ENCODE measurements around the gene TLE1. TPM values are rescaled to one million over a fixed set of nuclear protein-coding genes. Genes with fewer than 3 reads are reported as not detected.

Gene TLE1
- total and polyA plus RNA-seq, 2 of the 4 experiments (the other 2 are of a cell fraction), result 36.0 to 51.0 TPM

GRCh38 chr9:81717747-81718077 is 28.4 kb upstream of the TLE1 start:
- Histone ChIP-seq H3K56ac (ENCODE audit: extremely low read depth, insufficient read depth, low read length) (no peak overlapping the region), H3K4me1 (ENCODE audit: control insufficient read depth, insufficient read depth, low read length) (no peaks in the 10 kb centered on the region), H3K23ac (ENCODE audit: low read depth, low read length) (no peak overlapping the region), H2BK20ac (ENCODE audit: low read depth, low read length) (no peak overlapping the region), H3K9me1 (ENCODE audit: insufficient read depth, low read length) (0 out of 2 replicates have a peak, but pooled peaks cover 2% of the 10 kb centered on the region), H2BK15ac (ENCODE audit: low read depth, low read length) (no peak overlapping the region), H3K4me3 (ENCODE audit: insufficient read depth, low read depth, low read length) (no peak overlapping the region), H3K27ac (ENCODE audit: insufficient read depth, low read length) (no peak overlapping the region), H4K91ac (ENCODE audit: insufficient read depth, low read depth, low read length) (no peak overlapping the region), H3K4me2 (ENCODE audit: low read depth, low read length) (no peak overlapping the region), H3K18ac (ENCODE audit: low read depth, low read length) (no peak overlapping the region), H3K14ac (replicated peaks; ENCODE audit: low read depth, low read length) (no peak overlapping the region), H3K27me3 (ENCODE audit: control insufficient read depth, insufficient read depth, low read length) (no peaks in the 10 kb centered on the region), H3K36me3 (ENCODE audit: control insufficient read depth, insufficient read depth, low read length) (no peaks in the 10 kb centered on the region), H4K5ac (ENCODE audit: low read depth, low read length) (no peak overlapping the region), H2AK9ac (replicated peaks; ENCODE audit: low read depth, low read length, poor library complexity) (no peak overlapping the region), H2AFZ (replicated peaks; ENCODE audit: low read length, poor library complexity) (no peak overlapping the region), H3K9me3 (ENCODE audit: control insufficient read depth, insufficient read depth, low read length) (peaks cover 2% of the 10 kb centered on the region; the same call in 1 of the 2 replicates), H4K8ac (ENCODE audit: low read depth in 2 of 2, low read length in 2 of 2) (no peak overlapping the region), H4K20me1 (ENCODE audit: insufficient read depth, low read length) (no peaks in the 10 kb centered on the region), H2AK5ac (ENCODE audit: low read depth, low read length) (no peak overlapping the region), H3K79me1 (ENCODE audit: low read depth in 1 of 2, low read length in 2 of 2) (no peaks in the 10 kb centered on the region), H3K4ac (ENCODE audit: low read depth, low read length) (no peak overlapping the region), H3K9ac (ENCODE audit: low read depth, low read length) (no peak overlapping the region), H2BK120ac (ENCODE audit: low read depth, low read length) (no peak overlapping the region), H2BK5ac (ENCODE audit: low read depth, low read length, poor library complexity, severe bottlenecking) (no peak overlapping the region)
- ChIA-PET POLR2A (ENCODE audit: unreplicated experiment) (no interaction called here), CTCF (no interaction called here)
- intact Hi-C loops (cut with micrococcal nuclease), result no loop called here
- no TSS peak for BruUV-seq (replicated peaks)
- DNase-seq, result no peak
- dilution Hi-C loops (cut with HindIII; ENCODE audit: low sequenced_read_pairs, unreplicated experiment), result no loop called here
- in situ Hi-C loops (cut with MboI; ENCODE audit: low sequenced_read_pairs), result loop anchor here (25.0 kb wide), 1 partner anchor 1245 kb away; no protein-coding TSS in a partner anchor
- ATAC-seq (ENCODE audit: low read depth), result no peak
- no peak for TF ChIP-seq FOS (IDR thresholded peaks at IDR 0.05; ENCODE audit: low read depth, low read length)
- no peak for TF ChIP-seq MAFK (IDR thresholded peaks at IDR 0.05; ENCODE audit: low read depth, low read length)
- TF ChIP-seq MXI1 (IDR thresholded peaks at IDR 0.05; ENCODE audit: borderline replicate concordance, low read depth, low read length), result no peak
- TF ChIP-seq POLR2A (IDR thresholded peaks at IDR 0.05; ENCODE audit: low read depth, low read length), result no peak
- TF ChIP-seq ELK1 (IDR thresholded peaks at IDR 0.05; ENCODE audit: borderline replicate concordance, low read depth, low read length), result no peak
- TF ChIP-seq MAZ (IDR thresholded peaks at IDR 0.05; ENCODE audit: borderline replicate concordance, low read depth, low read length), result no peak
- no peak for TF ChIP-seq RCOR1 (IDR thresholded peaks at IDR 0.05; ENCODE audit: insufficient replicate concordance, low read length)
- no peak for TF ChIP-seq BHLHE40 (IDR thresholded peaks at IDR 0.05; ENCODE audit: low read depth, low read length)
- no peak for TF ChIP-seq CHD1 (IDR thresholded peaks at IDR 0.05; ENCODE audit: low read depth, low read length)
- TF ChIP-seq CEBPB (IDR thresholded peaks at IDR 0.05; ENCODE audit: low read depth, low read length), result no peak
- TF ChIP-seq RFX5 (IDR thresholded peaks at IDR 0.05; ENCODE audit: low read depth, low read length), result no peak
- TF ChIP-seq SMC3 (IDR thresholded peaks at IDR 0.05; ENCODE audit: low read depth, low read length), result no peak

Data from IMR-90 (cell line).